Ishikawa (cell line): ENCODE data around the gene JMJD1C.
A peak's percentile ranks its signal among the peaks of the same experiment; 100 is the strongest.

Experiments used
- CEBPB ChIP-seq: IDR thresholded peaks from 2 replicates; pipeline ENCODE4 v1.6.1; 2012
- CREB1 ChIP-seq: IDR thresholded peaks from 2 replicates; pipeline ENCODE4 v1.6.1; 2012; ENCODE audit warnings: low read depth
- EGR1 ChIP-seq: IDR thresholded peaks from 2 replicates; pipeline ENCODE4 v1.6.1; 2012
- EP300 ChIP-seq: IDR thresholded peaks from 2 replicates; pipeline ENCODE4 v1.6.1; 2012; ENCODE audit warnings: borderline replicate concordance
- FOXM1 ChIP-seq: IDR thresholded peaks from 2 replicates; pipeline ENCODE4 v1.6.1; 2012; ENCODE audit warnings: low read depth, borderline replicate concordance
- NFIC ChIP-seq: IDR thresholded peaks from 2 replicates; pipeline ENCODE4 v1.6.1; 2012
- RAD21 ChIP-seq: IDR thresholded peaks from 2 replicates; pipeline ENCODE4 v1.6.1; 2012; ENCODE audit warnings: low read depth
- TAF1 ChIP-seq: IDR thresholded peaks from 2 replicates; pipeline ENCODE4 v1.6.1; 2012; ENCODE audit warnings: low read depth, mild to moderate bottlenecking
- TCF12 ChIP-seq: IDR thresholded peaks from 2 replicates; pipeline ENCODE4 v1.6.1; 2012; ENCODE audit warnings: low read depth
- TEAD4 ChIP-seq: IDR thresholded peaks from 2 replicates; pipeline ENCODE4 v1.6.1; 2012
- YY1 ChIP-seq: IDR thresholded peaks from 2 replicates; pipeline ENCODE4 v1.6.1; 2012; ENCODE audit warnings: low read depth
- ZBTB7A ChIP-seq: IDR thresholded peaks from 2 replicates; pipeline ENCODE4 v1.6.1; 2012; ENCODE audit warnings: low read depth
- TF ChIP-seq, protein P1 (sequence below): IDR thresholded peaks from 2 replicates; pipeline ENCODE4 v1.6.1; 2012; ENCODE audit warnings: low read depth, mild to moderate bottlenecking
- TF ChIP-seq, protein P2 (sequence below): IDR thresholded peaks from 2 replicates; pipeline ENCODE4 v1.6.1; 2012
- TF ChIP-seq, protein P3 (sequence below): IDR thresholded peaks from 2 replicates; pipeline ENCODE4 v1.6.1; 2012

The JMJD1C gene

DNA sequence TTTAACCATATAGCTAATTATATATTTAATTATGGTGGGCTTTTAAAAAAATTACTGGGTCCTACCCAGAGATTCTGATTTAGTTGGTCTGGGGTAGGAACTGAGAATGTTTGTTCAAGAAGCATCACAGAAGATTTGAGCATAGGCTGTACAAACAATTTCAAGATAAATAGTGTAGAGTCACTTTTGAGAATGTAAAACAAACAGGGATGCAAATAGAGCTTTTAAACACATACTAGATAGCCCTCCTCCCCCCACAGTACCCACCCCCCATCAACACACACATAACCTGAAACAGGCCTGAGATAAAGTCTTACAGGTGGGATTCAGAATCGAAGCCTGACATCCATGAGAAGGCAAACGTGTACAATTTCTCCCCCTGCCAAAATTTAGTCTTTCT lies 39.8 kb upstream of the JMJD1C start:
- TF ChIP-seq, protein P1, sequence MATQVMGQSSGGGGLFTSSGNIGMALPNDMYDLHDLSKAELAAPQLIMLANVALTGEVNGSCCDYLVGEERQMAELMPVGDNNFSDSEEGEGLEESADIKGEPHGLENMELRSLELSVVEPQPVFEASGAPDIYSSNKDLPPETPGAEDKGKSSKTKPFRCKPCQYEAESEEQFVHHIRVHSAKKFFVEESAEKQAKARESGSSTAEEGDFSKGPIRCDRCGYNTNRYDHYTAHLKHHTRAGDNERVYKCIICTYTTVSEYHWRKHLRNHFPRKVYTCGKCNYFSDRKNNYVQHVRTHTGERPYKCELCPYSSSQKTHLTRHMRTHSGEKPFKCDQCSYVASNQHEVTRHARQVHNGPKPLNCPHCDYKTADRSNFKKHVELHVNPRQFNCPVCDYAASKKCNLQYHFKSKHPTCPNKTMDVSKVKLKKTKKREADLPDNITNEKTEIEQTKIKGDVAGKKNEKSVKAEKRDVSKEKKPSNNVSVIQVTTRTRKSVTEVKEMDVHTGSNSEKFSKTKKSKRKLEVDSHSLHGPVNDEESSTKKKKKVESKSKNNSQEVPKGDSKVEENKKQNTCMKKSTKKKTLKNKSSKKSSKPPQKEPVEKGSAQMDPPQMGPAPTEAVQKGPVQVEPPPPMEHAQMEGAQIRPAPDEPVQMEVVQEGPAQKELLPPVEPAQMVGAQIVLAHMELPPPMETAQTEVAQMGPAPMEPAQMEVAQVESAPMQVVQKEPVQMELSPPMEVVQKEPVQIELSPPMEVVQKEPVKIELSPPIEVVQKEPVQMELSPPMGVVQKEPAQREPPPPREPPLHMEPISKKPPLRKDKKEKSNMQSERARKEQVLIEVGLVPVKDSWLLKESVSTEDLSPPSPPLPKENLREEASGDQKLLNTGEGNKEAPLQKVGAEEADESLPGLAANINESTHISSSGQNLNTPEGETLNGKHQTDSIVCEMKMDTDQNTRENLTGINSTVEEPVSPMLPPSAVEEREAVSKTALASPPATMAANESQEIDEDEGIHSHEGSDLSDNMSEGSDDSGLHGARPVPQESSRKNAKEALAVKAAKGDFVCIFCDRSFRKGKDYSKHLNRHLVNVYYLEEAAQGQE = no peak
- no peak for TF ChIP-seq TEAD4
- TF ChIP-seq CEBPB = no peak
- no peak for TF ChIP-seq YY1
- TF ChIP-seq FOXM1 = no peak

DNA sequence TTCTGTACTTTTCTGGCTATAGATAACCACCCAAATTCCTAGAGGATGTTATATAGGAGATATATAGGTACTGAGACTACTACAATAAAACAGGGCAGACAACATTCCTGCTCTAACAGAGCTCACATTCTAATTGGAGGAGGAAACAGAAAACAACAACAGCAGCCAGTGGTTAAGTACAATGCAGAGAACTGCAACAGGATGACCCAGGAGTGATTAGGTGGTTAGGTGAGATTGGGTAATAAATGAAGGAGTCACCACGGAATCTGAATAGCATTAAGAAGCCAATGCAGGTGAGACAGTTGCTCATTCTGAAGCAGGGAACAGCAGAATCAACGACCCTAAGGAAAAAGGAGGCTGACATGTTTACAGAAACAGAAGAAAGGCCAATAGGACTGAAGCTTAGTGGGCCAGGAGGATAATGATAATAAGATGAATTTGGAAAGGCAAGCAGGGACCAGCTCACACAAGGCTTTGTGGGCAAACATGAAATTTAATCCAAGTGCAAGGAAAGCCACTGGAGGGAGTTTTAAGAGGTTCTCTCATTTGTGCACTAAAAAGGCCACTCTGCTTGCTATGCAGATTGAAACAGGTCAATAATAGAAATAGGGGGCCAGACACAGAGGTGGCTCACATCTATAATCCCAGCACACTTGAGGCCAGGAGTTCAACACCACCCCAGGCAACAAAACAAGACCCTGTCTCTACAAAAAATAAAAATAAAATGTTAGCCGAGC lies 38.5 kb upstream of the JMJD1C start:
- TF ChIP-seq, protein P2, sequence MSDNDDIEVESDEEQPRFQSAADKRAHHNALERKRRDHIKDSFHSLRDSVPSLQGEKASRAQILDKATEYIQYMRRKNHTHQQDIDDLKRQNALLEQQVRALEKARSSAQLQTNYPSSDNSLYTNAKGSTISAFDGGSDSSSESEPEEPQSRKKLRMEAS = no peak
- TF ChIP-seq CEBPB (peak; percentile 63; the same call in 1 of the 2 replicates), TEAD4 (peak; percentile 38; the same call in 1 of the 2 replicates), ZBTB7A (no peak)

DNA sequence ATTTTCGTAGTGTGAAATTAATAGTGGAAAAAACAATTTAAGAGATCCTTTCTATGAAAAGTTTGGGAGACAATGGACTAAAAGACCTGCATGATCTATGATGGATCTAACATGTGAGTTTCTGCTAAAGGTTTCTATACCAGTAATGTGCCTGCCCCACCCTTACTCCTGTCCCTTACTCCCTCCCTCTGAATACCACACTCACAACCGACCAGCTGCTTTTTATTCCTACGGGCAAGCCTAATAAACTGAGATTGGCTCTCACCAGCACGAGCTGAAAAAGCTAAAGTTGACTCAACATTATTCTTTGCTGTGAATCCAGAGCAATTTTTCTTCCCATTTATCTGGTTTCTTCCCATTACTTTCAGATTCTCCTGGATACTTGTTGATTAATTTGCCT lies 37.6 kb upstream of the JMJD1C start:
- TF ChIP-seq ZBTB7A (no peak), TAF1 (no peak), NFIC (no peak), EP300 (no peak), CEBPB (no peak), TEAD4 (no peak), TCF12 (no peak), EGR1 (no peak), FOXM1 (no peak), YY1 (no peak), RAD21 (no peak), CREB1 (no peak)
- TF ChIP-seq, protein P3, sequence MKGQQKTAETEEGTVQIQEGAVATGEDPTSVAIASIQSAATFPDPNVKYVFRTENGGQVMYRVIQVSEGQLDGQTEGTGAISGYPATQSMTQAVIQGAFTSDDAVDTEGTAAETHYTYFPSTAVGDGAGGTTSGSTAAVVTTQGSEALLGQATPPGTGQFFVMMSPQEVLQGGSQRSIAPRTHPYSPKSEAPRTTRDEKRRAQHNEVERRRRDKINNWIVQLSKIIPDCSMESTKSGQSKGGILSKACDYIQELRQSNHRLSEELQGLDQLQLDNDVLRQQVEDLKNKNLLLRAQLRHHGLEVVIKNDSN = no peak
- TF ChIP-seq, protein P1 = no peak
- TF ChIP-seq, protein P2 = no peak

DNA sequence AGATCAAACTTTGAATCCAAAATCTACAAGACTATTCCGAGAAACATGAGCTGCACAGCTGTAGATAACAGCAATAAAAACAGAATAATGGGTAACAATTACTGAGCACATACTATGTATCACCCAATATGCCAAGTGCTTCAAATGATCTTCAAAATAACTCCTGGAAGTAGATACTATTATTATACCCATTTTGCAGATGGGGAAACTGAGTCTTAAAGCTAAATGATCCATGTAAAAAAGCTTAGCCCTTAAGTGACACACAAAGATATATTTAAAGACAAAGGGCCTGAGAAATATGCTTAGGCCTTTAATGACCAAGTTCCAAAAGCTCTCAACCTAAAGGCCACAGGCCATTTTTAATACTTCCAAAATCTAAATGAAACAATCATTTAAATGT lies 37.1 kb upstream of the JMJD1C start:
- TF ChIP-seq TCF12 (no peak), EGR1 (no peak), RAD21 (no peak), ZBTB7A (no peak), EP300 (no peak), FOXM1 (no peak), CEBPB (no peak)
- TF ChIP-seq, protein P3 = no peak

DNA sequence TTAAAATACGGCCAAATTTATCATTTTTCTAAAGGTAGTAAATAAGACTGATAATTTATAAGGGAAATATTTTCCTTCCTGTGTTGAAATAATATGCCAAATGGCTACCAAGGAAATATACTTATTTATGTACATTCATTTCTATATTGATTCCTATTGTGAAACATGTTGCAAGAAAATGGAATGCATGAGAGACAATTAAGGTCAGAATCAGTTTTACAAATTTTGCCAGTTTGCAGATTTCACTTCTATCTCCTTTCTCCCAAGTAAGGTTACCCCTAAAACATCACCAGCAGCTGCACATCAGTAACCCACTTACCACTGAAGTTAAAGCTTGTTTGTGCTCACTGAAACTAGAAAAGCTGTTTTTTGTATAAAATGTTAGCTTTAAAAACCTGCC lies 36.2 kb upstream of the JMJD1C start:
- TF ChIP-seq ZBTB7A (no peak), RAD21 (no peak), TEAD4 (no peak), YY1 (no peak), EP300 (no peak), CEBPB (no peak), TAF1 (no peak), NFIC (no peak), TCF12 (no peak), EGR1 (no peak), CREB1 (no peak)
- TF ChIP-seq, protein P1 = no peak
- TF ChIP-seq, protein P3 = no peak
